B cell (primary cell): Measurements from ENCODE around the gene VIPR2. TPM values are rescaled to one million over a fixed set of nuclear protein-coding genes. Genes with fewer than 3 reads are reported as not detected.

Source experiments
- ATAC-seq: fragments of 200-7000 bp; cut with Tn5 transposase; one replicate; pipeline ENCODE4 v1.10.0; 2021; ENCODE audit warnings: low read depth, mild to moderate bottlenecking, moderate number of reproducible peaks, moderate library complexity
- CTCF ChIA-PET: fragments of 350-600 bp; sonication (Branson Sonifier 250); formaldehyde crosslinking; loops from one replicate; lab custom pipeline; 2021; ENCODE audit warnings: antibody characterized with exemption, inconsistent platforms; lab: Charles Lee
- POLR2A ChIA-PET: fragments of 350-600 bp; sonication (Branson Sonifier 250); formaldehyde crosslinking; loops from one replicate; lab custom pipeline; 2021; ENCODE audit warnings: antibody characterized with exemption; lab: Charles Lee
- DNase-seq: peaks from one replicate; pipeline ENCODE4 v3.0.0; 2013
- H2AFZ ChIP-seq: 2 replicates; pipeline ENCODE4 v1.6.1; 2012; ENCODE audit warnings: mild to moderate bottlenecking, low read depth, low read length; ENCODE audit not compliant: insufficient read depth, poor library complexity, severe bottlenecking
- H3K27ac ChIP-seq, 2 donors: 1 replicate in 1 of 2; 2 replicates in 1 of 2; pipeline ENCODE4 v1.5.1; 2012 to 2013; ENCODE audit warnings: low read length in 2 of 2, mild to moderate bottlenecking in 2 of 2, moderate library complexity in 1 of 2
- H3K27me3 ChIP-seq, 4 experiments: fragments of 200-600 bp in 1 of 4; sonication (generic) in 1 of 4; replicated peaks in 1 of 4; 1 replicate in 2 of 4; 2 replicates in 2 of 4; pipeline versions ENCODE4 v1.6.1 to v1.7.0; 2013 to 2016; ENCODE audit warnings: low read length in 3 of 4, mild to moderate bottlenecking in 2 of 4, mixed read lengths in 1 of 4, moderate library complexity in 1 of 4; ENCODE audit not compliant: insufficient read depth in 4 of 4, control insufficient read depth in 3 of 4; ENCODE audit errors: control extremely low read depth in 1 of 4
- H3K36me3 ChIP-seq, 2 experiments: replicated peaks in 1 of 2; 1 replicate in 1 of 2; 2 replicates in 1 of 2; pipeline versions ENCODE4 v1.6.1 to v1.7.1; 2013; ENCODE audit warnings: low read length in 1 of 2; ENCODE audit not compliant: insufficient read depth in 2 of 2, control insufficient read depth in 1 of 2; ENCODE audit errors: control extremely low read depth in 1 of 2, extremely low read depth in 1 of 2
- H3K4me1 ChIP-seq, 2 donors: fragments of 200-600 bp in 1 of 2; sonication (generic) in 1 of 2; 1 replicate in 1 of 2; 2 replicates in 1 of 2; pipeline versions ENCODE4 v1.5.1 to v1.6.1; 2013 to 2017; ENCODE audit warnings: low read length in 2 of 2; ENCODE audit not compliant: control insufficient read depth in 2 of 2, insufficient read depth in 2 of 2
- H3K4me2 ChIP-seq: replicated peaks from 2 replicates; pipeline ENCODE3; 2012; ENCODE audit warnings: mild to moderate bottlenecking, low read depth, low read length; ENCODE audit not compliant: poor library complexity, severe bottlenecking
- H3K4me3 ChIP-seq, 5 experiments: fragments of 200-600 bp in 1 of 5; sonication (generic) in 1 of 5; 1 replicate in 3 of 5; 2 replicates in 2 of 5; pipeline versions ENCODE4 v1.5.1 to v1.7.0; 2011 to 2016; ENCODE audit warnings: low read length in 4 of 5, mild to moderate bottlenecking in 4 of 5, low read depth in 2 of 5, control low read depth in 1 of 5, moderate library complexity in 1 of 5; ENCODE audit not compliant: insufficient read depth in 1 of 5; ENCODE audit errors: control extremely low read depth in 1 of 5, extremely low read depth in 1 of 5
- H3K79me2 ChIP-seq: fragments of 200-600 bp; sonication (generic); one replicate; pipeline ENCODE4 v1.6.0; 2016; ENCODE audit warnings: low read length; ENCODE audit not compliant: control insufficient read depth, insufficient read depth
- H3K9ac ChIP-seq: fragments of 200-600 bp; sonication (generic); 2 replicates; pipeline ENCODE4 v1.6.1; 2017; ENCODE audit warnings: mild to moderate bottlenecking, low read length, moderate library complexity
- H3K9me3 ChIP-seq, 3 donors: one replicate each; pipeline versions ENCODE4 v1.6.1 to v1.7.1; 2013; ENCODE audit warnings: low read length in 2 of 3; ENCODE audit not compliant: control insufficient read depth in 2 of 3, insufficient read depth in 1 of 3; ENCODE audit errors: control extremely low read depth in 1 of 3
- H4K20me1 ChIP-seq: 2 replicates; pipeline ENCODE4 v1.6.0; 2012; ENCODE audit warnings: mild to moderate bottlenecking, low read length; ENCODE audit not compliant: insufficient read depth, control insufficient read depth, poor library complexity, severe bottlenecking
- H3K27ac Mint-ChIP-seq: one replicate; pipeline ENCODE4 v1.8.0; 2021; ENCODE audit warnings: mixed read lengths
- H3K27me3 Mint-ChIP-seq: one replicate; pipeline ENCODE4 v1.8.0; 2021; ENCODE audit warnings: mixed read lengths
- H3K4me1 Mint-ChIP-seq: one replicate; pipeline ENCODE4 v1.8.0; 2021; ENCODE audit warnings: mixed read lengths
- H3K4me3 Mint-ChIP-seq: one replicate; pipeline ENCODE4 v1.8.0; 2021; ENCODE audit warnings: mixed read lengths
- H3K9me3 Mint-ChIP-seq: one replicate; pipeline ENCODE4 v1.8.0; 2022; ENCODE audit warnings: mixed read lengths; ENCODE audit not compliant: insufficient read depth
- EZH2 ChIP-seq: IDR thresholded peaks from 2 replicates; pipeline ENCODE4 v1.6.1; 2012; ENCODE audit warnings: borderline replicate concordance, low read depth, mild to moderate bottlenecking, moderate library complexity, low read length; ENCODE audit not compliant: insufficient read depth, poor library complexity, severe bottlenecking
- whole genome bisulfite sequencing: methylation state at CpG from one replicate; pipeline ENCODE4 v1.1.5; 2013; ENCODE audit warnings: missing lambda C conversion rate; ENCODE audit not compliant: insufficient coverage; 5-methylcytosine and 5-hydroxymethylcytosine counted together
- intact Hi-C: fragments of 100-400 bp; cut with micrococcal nuclease; formaldehyde crosslinking; loops from one replicate; pipeline ENCODE4 v1.10.0; 2022
- polyA plus RNA-seq: library from polyadenylated mRNA; depleted of rRNA; stranded (reverse); fragments of >200 nt; gene quantifications from 2 replicates; pipeline ENCODE4 v1.2.3, GENCODE V29; 2012
- total RNA-seq, 2 donors: library from RNA; stranded (reverse); fragments of 120-200 nt in 1 of 2; gene quantifications; 1 replicate in 1 of 2; 2 replicates in 1 of 2; pipeline versions ENCODE4 v1.2.3 to v1.2.4, GENCODE V29; 2013 to 2022
- TF ChIP-seq, protein P1 (sequence below): fragments of 200-600 bp; IDR thresholded peaks from one replicate; pipeline ENCODE4 v1.8.0; 2022; ENCODE audit warnings: antibody characterized with exemption, mild to moderate bottlenecking

VIPR2 gene
- total and polyA plus RNA-seq, 2 donors (not counting 1 experiment from before 2014, with no cell fraction given) = not detected

- no peak overlapping the region for H3K9ac ChIP-seq
- no peak overlapping the region for H3K27ac ChIP-seq
- ATAC-seq (no peak), DNase-seq (no peak)
- 87% methylated on average over 14 of the region's 14 CpGs for WGBS
- POLR2A ChIA-PET = no interaction called here
- H3K36me3 ChIP-seq = no peaks in the 10 kb centered on the region
- H3K4me3 Mint-ChIP-seq = no peak overlapping the region
- H3K27me3 ChIP-seq = peaks cover 0 to 14% (median 0%) of the 10 kb centered on the region in 4 experiments
- H2AFZ ChIP-seq = no peak overlapping the region
- H3K4me1 ChIP-seq = peaks cover 7 to 9% of the 10 kb centered on the region in 2 donors
- peaks cover 15% of the 10 kb centered on the region for H3K27me3 Mint-ChIP-seq
- H4K20me1 ChIP-seq = no peaks in the 10 kb centered on the region
- H3K79me2 ChIP-seq = no peaks in the 10 kb centered on the region
- peaks cover 0 to 7% (median 0%) of the 10 kb centered on the region in 3 donors for H3K9me3 ChIP-seq
- H3K9me3 Mint-ChIP-seq = no peaks in the 10 kb centered on the region
- no peak overlapping the region for H3K4me3 ChIP-seq
- no peak overlapping the region for H3K27ac Mint-ChIP-seq
- H3K4me2 ChIP-seq = no peak overlapping the region
- TF ChIP-seq EZH2 = no peak
- TF ChIP-seq, protein P1, sequence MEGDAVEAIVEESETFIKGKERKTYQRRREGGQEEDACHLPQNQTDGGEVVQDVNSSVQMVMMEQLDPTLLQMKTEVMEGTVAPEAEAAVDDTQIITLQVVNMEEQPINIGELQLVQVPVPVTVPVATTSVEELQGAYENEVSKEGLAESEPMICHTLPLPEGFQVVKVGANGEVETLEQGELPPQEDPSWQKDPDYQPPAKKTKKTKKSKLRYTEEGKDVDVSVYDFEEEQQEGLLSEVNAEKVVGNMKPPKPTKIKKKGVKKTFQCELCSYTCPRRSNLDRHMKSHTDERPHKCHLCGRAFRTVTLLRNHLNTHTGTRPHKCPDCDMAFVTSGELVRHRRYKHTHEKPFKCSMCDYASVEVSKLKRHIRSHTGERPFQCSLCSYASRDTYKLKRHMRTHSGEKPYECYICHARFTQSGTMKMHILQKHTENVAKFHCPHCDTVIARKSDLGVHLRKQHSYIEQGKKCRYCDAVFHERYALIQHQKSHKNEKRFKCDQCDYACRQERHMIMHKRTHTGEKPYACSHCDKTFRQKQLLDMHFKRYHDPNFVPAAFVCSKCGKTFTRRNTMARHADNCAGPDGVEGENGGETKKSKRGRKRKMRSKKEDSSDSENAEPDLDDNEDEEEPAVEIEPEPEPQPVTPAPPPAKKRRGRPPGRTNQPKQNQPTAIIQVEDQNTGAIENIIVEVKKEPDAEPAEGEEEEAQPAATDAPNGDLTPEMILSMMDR = no peak
- intact Hi-C loops = no loop called here
- CTCF ChIA-PET = no interaction called here
- peaks cover 4% of the 10 kb centered on the region for H3K4me1 Mint-ChIP-seq
Observed at GRCh38 chr7:159032322-159032721, 112.3 kb downstream of the VIPR2 start.

DNA sequence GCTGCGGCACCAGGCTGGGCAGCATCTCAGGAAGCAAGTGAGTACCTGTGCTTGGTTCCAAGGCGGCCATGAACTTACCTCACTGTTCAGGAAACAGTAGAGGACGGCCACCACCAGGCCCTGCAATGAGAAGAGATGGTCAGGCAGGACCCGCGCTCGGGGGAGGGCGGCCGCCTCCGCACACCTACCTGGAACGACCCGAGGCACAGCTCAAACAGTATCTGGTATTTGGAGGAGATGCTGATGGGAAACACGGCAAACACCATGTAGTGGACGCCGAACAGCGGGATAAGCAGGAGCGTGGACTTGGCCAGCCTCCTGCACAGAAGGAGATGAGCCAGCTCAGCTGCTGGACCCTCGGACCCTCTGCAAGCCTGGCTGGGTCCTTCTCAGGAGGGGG is 112.9 kb downstream of the VIPR2 start:
- whole genome bisulfite sequencing = 94% methylated on average over 16 of the region's 17 CpGs

More for the DNA sequence above, 112.9 kb downstream of the VIPR2 start:
- H2AFZ ChIP-seq = no peak overlapping the region
- H3K27me3 Mint-ChIP-seq = peaks cover 18% of the 10 kb centered on the region
- no peaks in the 10 kb centered on the region for H4K20me1 ChIP-seq
- H3K9me3 ChIP-seq = peaks cover 0 to 7% (median 0%) of the 10 kb centered on the region in 3 donors
- POLR2A ChIA-PET = no interaction called here
- no peak overlapping the region for H3K9ac ChIP-seq
- TF ChIP-seq, protein P1 = no peak
- TF ChIP-seq EZH2 = no peak
- no peak overlapping the region for H3K4me3 ChIP-seq
- CTCF ChIA-PET = no interaction called here
- no peaks in the 10 kb centered on the region for H3K9me3 Mint-ChIP-seq
- peaks cover 0 to 14% (median 0%) of the 10 kb centered on the region in 4 experiments for H3K27me3 ChIP-seq
- peaks cover 4% of the 10 kb centered on the region for H3K4me1 Mint-ChIP-seq
- no peak overlapping the region for H3K27ac Mint-ChIP-seq
- H3K27ac ChIP-seq = no peak overlapping the region
- ATAC-seq = no peak
- no peaks in the 10 kb centered on the region for H3K79me2 ChIP-seq
- no peak overlapping the region for H3K4me2 ChIP-seq
- H3K4me3 Mint-ChIP-seq = no peak overlapping the region
- intact Hi-C loops = no loop called here
- DNase-seq = no peak
- peaks cover 7 to 9% of the 10 kb centered on the region in 2 donors for H3K4me1 ChIP-seq
- no peaks in the 10 kb centered on the region for H3K36me3 ChIP-seq
